CD4-positive, alpha-beta memory T cell (primary cell): ENCODE data around the gene PRRC1. TPM values are rescaled to one million over a fixed set of nuclear protein-coding genes. Genes with fewer than 3 reads are reported as not detected.
A peak's percentile ranks its signal among the peaks of the same experiment; 100 is the strongest.
"Not testable (repeated sequence)": the region's sequence is repeated elsewhere in the genome, so short reads cannot be mapped to it uniquely, and the experiment has no call there.

Source experiments
- CTCF ChIA-PET: fragments of 350-600 bp; sonication (Branson Sonifier 250); formaldehyde crosslinking; loops from one replicate; lab custom pipeline; 2021; ENCODE audit warnings: inconsistent platforms; ENCODE audit not compliant: partially characterized antibody; lab: Charles Lee
- POLR2A ChIA-PET: fragments of 350-600 bp; sonication (Branson Sonifier 250); formaldehyde crosslinking; loops from one replicate; lab custom pipeline; 2021; ENCODE audit not compliant: partially characterized antibody; lab: Charles Lee
- DNase-seq, 5 donors: peaks; one replicate each; pipeline versions ENCODE4 v3.0.0 to v3.0.0-alpha.2; 2020 to 2022; ENCODE audit warnings: mixed read lengths in 1 of 5
- H3K27ac ChIP-seq: one replicate; pipeline ENCODE4 v1.7.0; 2013; ENCODE audit warnings: low read depth, low read length
- H3K27me3 ChIP-seq: 2 replicates; pipeline ENCODE4 v1.7.0; 2013; ENCODE audit warnings: mild to moderate bottlenecking, low read length, moderate library complexity; ENCODE audit not compliant: insufficient read depth
- H3K36me3 ChIP-seq: 2 replicates; pipeline ENCODE4 v1.7.0; 2013; ENCODE audit warnings: mild to moderate bottlenecking, low read length, moderate library complexity; ENCODE audit not compliant: insufficient read depth
- H3K4me1 ChIP-seq: 2 replicates; pipeline ENCODE4 v1.7.0; 2013; ENCODE audit warnings: mild to moderate bottlenecking, low read length, moderate library complexity; ENCODE audit not compliant: insufficient read depth
- H3K4me3 ChIP-seq, 2 donors: one replicate each; pipeline ENCODE4 v1.7.0; 2013; ENCODE audit warnings: low read length in 2 of 2, mild to moderate bottlenecking in 1 of 2
- H3K9me3 ChIP-seq, 2 donors: one replicate each; pipeline ENCODE4 v1.7.0; 2013; ENCODE audit warnings: low read length in 2 of 2, control low read depth in 1 of 2; ENCODE audit not compliant: control insufficient read depth in 1 of 2
- H3K27ac Mint-ChIP-seq, 7 donors: one replicate each; pipeline ENCODE4 v1.8.0; 2020 to 2021; ENCODE audit warnings: mixed read lengths in 7 of 7, mild to moderate bottlenecking in 6 of 7, inconsistent platforms in 3 of 7, moderate library complexity in 3 of 7
- H3K27me3 Mint-ChIP-seq, 2 donors: one replicate each; pipeline ENCODE4 v1.8.0; 2020 to 2021; ENCODE audit warnings: mixed read lengths in 2 of 2
- H3K36me3 Mint-ChIP-seq, 2 donors: one replicate each; pipeline ENCODE4 v1.8.0; 2020 to 2021; ENCODE audit warnings: mixed read lengths in 2 of 2, inconsistent platforms in 1 of 2, mild to moderate bottlenecking in 1 of 2
- H3K4me1 Mint-ChIP-seq, 4 donors: one replicate each; pipeline ENCODE4 v1.8.0; 2020 to 2021; ENCODE audit warnings: mixed read lengths in 4 of 4, mild to moderate bottlenecking in 1 of 4
- H3K4me3 Mint-ChIP-seq, 8 donors: one replicate each; pipeline ENCODE4 v1.8.0; 2020 to 2021; ENCODE audit warnings: mixed read lengths in 8 of 8, mild to moderate bottlenecking in 7 of 8, moderate library complexity in 6 of 8, inconsistent platforms in 3 of 8
- H3K9me3 Mint-ChIP-seq, 8 donors: one replicate each; pipeline ENCODE4 v1.8.0; 2020 to 2021; ENCODE audit warnings: mixed read lengths in 8 of 8, mild to moderate bottlenecking in 5 of 8, inconsistent platforms in 3 of 8, moderate library complexity in 1 of 8
- intact Hi-C: fragments of 100-400 bp; cut with micrococcal nuclease; formaldehyde crosslinking; loops from one replicate; pipeline ENCODE4 v1.15.1; 2023
- polyA plus RNA-seq, 2 donors: library from polyadenylated mRNA; unstranded; fragments of 300-500 nt; fragmentation: Illumina TruSeq; gene quantifications; one replicate each; pipeline ENCODE4 v1.2.3, GENCODE V29; 2021
- total RNA-seq, 2 experiments: library from RNA; stranded (reverse); gene quantifications; one replicate each; pipeline ENCODE4 v1.2.3, GENCODE V29; 2021

Gene PRRC1
- total and polyA plus RNA-seq, 4 experiments from 2014 or later = 38.7 to 59.9 (median 50.0) TPM

- Histone ChIP-seq H3K27ac (no peak overlapping the region), H3K36me3 (no peaks in the 10 kb centered on the region), H3K9me3 (no peaks in the 10 kb centered on the region), H3K4me1 (no peaks in the 10 kb centered on the region), H3K27me3 (peaks cover 3% of the 10 kb centered on the region), H3K4me3 (no peak overlapping the region)
- ChIA-PET POLR2A (no interaction called here), CTCF (interaction anchor here (1.1 to 3.6 kb wide), 5 partner anchors 7 to 637 kb away, joined by 4 to 40 read pairs (median 14); no protein-coding TSS in a partner anchor)
- no peak for DNase-seq
- Mint-ChIP-seq H3K27ac (peak overlapping the region in 1 of 7 donors; percentile 35), H3K4me1 (peaks cover 0 to 8% (median under 1%) of the 10 kb centered on the region in 4 donors), H3K9me3 (no peaks in the 10 kb centered on the region), H3K36me3 (no peaks in the 10 kb centered on the region), H3K27me3 (peaks cover 12 to 37% of the 10 kb centered on the region in 2 donors), H3K4me3 (no peak overlapping the region)
- intact Hi-C loops = loop anchor here (2.0 kb wide), 1 partner anchor 1279 kb away; no protein-coding TSS in a partner anchor
Observed at GRCh38 chr5:127565586-127566270, 48.3 kb downstream of the PRRC1 start.

- Histone ChIP-seq H3K27ac (no peak overlapping the region), H3K36me3 (no peaks in the 10 kb centered on the region), H3K4me1 (no peaks in the 10 kb centered on the region), H3K9me3 (no peaks in the 10 kb centered on the region), H3K27me3 (peaks cover 3% of the 10 kb centered on the region), H3K4me3 (no peak overlapping the region)
- Mint-ChIP-seq H3K4me3 (no peak overlapping the region), H3K27ac (no peak overlapping the region), H3K36me3 (no peaks in the 10 kb centered on the region), H3K9me3 (peaks cover 0 to 2% (median 0%) of the 10 kb centered on the region in 8 donors), H3K4me1 (peaks cover 0 to 8% (median under 1%) of the 10 kb centered on the region in 4 donors), H3K27me3 (peaks cover 17 to 43% of the 10 kb centered on the region in 2 donors)
- ChIA-PET POLR2A (no interaction called here), CTCF (interaction anchor here (1.1 to 3.3 kb wide), 2 partner anchors 633 to 635 kb away, joined by 4 to 11 read pairs; no protein-coding TSS in a partner anchor)
- DNase-seq = no peak
- intact Hi-C loops = no loop called here
Observed at GRCh38 chr5:127567026-127567768, 49.8 kb downstream of the PRRC1 start.

- Mint-ChIP-seq H3K9me3 (peaks cover 0 to 6% (median 1%) of the 10 kb centered on the region in 8 donors), H3K4me1 (peaks cover 0 to 8% (median under 1%) of the 10 kb centered on the region in 4 donors), H3K27ac (peak overlapping the region in 1 of 7 donors; percentile 73), H3K4me3 (no peak overlapping the region), H3K36me3 (no peaks in the 10 kb centered on the region), H3K27me3 (peaks cover 18 to 48% of the 10 kb centered on the region in 2 donors)
- Histone ChIP-seq H3K4me3 (no peak overlapping the region), H3K4me1 (no peaks in the 10 kb centered on the region), H3K27ac (no peak overlapping the region), H3K27me3 (peaks cover 3% of the 10 kb centered on the region), H3K36me3 (no peaks in the 10 kb centered on the region), H3K9me3 (no peaks in the 10 kb centered on the region)
- POLR2A ChIA-PET = no interaction called here
- CTCF ChIA-PET = interaction anchor here (1.0 to 3.3 kb wide), 2 partner anchors 62 to 634 kb away, joined by 3 to 11 read pairs; no protein-coding TSS in a partner anchor
- no peak for DNase-seq
- intact Hi-C loops = no loop called here
Observed at GRCh38 chr5:127568166-127568565, 50.7 kb downstream of the PRRC1 start.

- POLR2A ChIA-PET, H3K27ac Mint-ChIP-seq: not testable (repeated sequence)
- H3K27me3 Mint-ChIP-seq = peaks cover 18 to 50% of the 10 kb centered on the region in 2 donors
Observed at GRCh38 chr5:127569471-127569870, 52.0 kb downstream of the PRRC1 start.

DNA sequence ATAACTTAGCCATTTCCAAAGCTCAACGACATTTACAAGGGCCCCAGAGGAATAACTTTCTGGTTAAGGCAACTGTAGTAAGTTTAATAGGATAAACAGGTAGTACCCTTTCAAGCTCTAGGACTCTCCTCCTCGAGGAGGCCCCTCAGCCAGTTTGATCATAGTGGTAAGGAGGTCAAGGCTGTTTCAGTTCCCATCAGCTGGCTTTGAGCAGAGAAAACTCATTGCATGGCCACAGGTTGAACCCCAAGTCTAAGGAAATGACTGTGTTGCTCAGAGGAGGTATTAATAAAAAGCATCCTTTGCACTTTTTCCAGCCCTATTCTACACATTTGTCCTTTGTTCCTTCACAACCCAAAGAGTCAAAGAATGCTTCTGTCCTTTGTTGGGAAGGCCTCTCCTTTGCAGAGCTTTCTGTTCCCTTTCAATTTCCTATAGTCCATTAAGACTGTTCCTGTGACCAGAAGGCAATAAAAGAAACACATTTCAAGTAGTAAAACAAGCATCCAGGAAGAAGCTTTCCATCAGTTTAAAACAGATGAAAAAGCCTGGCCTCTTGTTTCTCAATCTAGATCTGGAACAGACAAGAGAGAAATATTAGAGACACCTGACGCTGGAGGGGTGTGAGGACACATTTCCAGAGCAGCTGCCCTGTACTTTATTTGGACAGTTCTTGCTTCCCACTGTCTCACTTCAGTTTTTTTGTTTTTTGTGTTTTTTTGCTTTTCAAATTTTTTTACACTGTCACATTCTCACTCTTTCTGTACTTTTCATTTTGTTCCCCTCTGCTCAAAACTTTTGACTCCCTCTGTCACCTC is 54.1 kb downstream of the PRRC1 start:
- ChIA-PET POLR2A (no interaction called here), CTCF (interaction anchor here (0.9 to 3.0 kb wide), 2 partner anchors 8 to 11 kb away, joined by 3 to 14 read pairs; no protein-coding TSS in a partner anchor)
- no peaks in the 10 kb centered on the region for H3K9me3 ChIP-seq
- peaks cover 3% of the 10 kb centered on the region for H3K27me3 ChIP-seq
- DNase-seq = no peak
- peaks cover 20 to 49% of the 10 kb centered on the region in 2 donors for H3K27me3 Mint-ChIP-seq
- no peak overlapping the region for H3K4me3 ChIP-seq
- no peak overlapping the region for H3K27ac ChIP-seq
- H3K4me1 Mint-ChIP-seq = peaks cover 0 to 6% (median 0%) of the 10 kb centered on the region in 4 donors
- no peaks in the 10 kb centered on the region for H3K36me3 ChIP-seq
- intact Hi-C loops = no loop called here
- no peaks in the 10 kb centered on the region for H3K4me1 ChIP-seq
- H3K4me3 Mint-ChIP-seq = no peak overlapping the region
- peaks cover 2 to 4% of the 10 kb centered on the region in 2 donors for H3K36me3 Mint-ChIP-seq
- peaks cover 0 to 30% (median 23%) of the 10 kb centered on the region in 8 donors for H3K9me3 Mint-ChIP-seq
- H3K27ac Mint-ChIP-seq = no peak overlapping the region

More at GRCh38 chr5:127569471-127569870, 52.0 kb downstream of the PRRC1 start:
- H3K4me1 ChIP-seq, H3K27me3 ChIP-seq, H3K9me3 ChIP-seq, H3K36me3 ChIP-seq, H3K27ac ChIP-seq, intact Hi-C loops, H3K4me1 Mint-ChIP-seq, H3K36me3 Mint-ChIP-seq, DNase-seq, H3K4me3 Mint-ChIP-seq, H3K4me3 ChIP-seq: not testable (repeated sequence)
- peaks cover 0 to 15% (median 7%) of the 10 kb centered on the region in 8 donors for H3K9me3 Mint-ChIP-seq
- CTCF ChIA-PET = interaction anchor here (1.2 kb wide), 1 partner anchor 8 kb away, joined by 3 read pairs; no protein-coding TSS in a partner anchor

GRCh38 chr5:127572930-127573329 is 55.5 kb downstream of the PRRC1 start:
- Histone ChIP-seq H3K27me3 (no peaks in the 10 kb centered on the region), H3K9me3 (no peaks in the 10 kb centered on the region), H3K36me3 (no peaks in the 10 kb centered on the region), H3K27ac (no peak overlapping the region), H3K4me1 (no peaks in the 10 kb centered on the region), H3K4me3 (no peak overlapping the region)
- peaks cover 2 to 4% of the 10 kb centered on the region in 2 donors for H3K36me3 Mint-ChIP-seq
- H3K4me1 Mint-ChIP-seq = peaks cover 0 to 3% (median 0%) of the 10 kb centered on the region in 4 donors
- H3K4me3 Mint-ChIP-seq = no peak overlapping the region
- peaks cover 0 to 30% (median 24%) of the 10 kb centered on the region in 8 donors for H3K9me3 Mint-ChIP-seq
- no peak for DNase-seq
- POLR2A ChIA-PET = no interaction called here
- peaks cover 18 to 43% of the 10 kb centered on the region in 2 donors for H3K27me3 Mint-ChIP-seq
- intact Hi-C loops = no loop called here
- CTCF ChIA-PET = interaction anchor here (3.0 kb wide), 1 partner anchor 9 kb away, joined by 14 read pairs; no protein-coding TSS in a partner anchor
- H3K27ac Mint-ChIP-seq = no peak overlapping the region
